Gastrocnemius medialis (tissue), 4 donors: ENCODE data around the gene ROPN1L.

ENCODE experiments used
- CTCF ChIP-seq, 5 experiments: fragments of 450-650 bp in 3 of 5; fragments of 200-600 bp in 2 of 5; sonication (generic) in 2 of 5; IDR thresholded peaks in 4 of 5; conservative IDR thresholded peaks in 1 of 5; 1 replicate in 4 of 5; 2 replicates in 1 of 5; pipeline ENCODE4 v1.5.1; 2016 to 2019; ENCODE audit warnings: antibody characterized with exemption in 5 of 5, mild to moderate bottlenecking in 3 of 5, moderate library complexity in 3 of 5
- POLR2A ChIP-seq, 2 donors: fragments of 450-650 bp; IDR thresholded peaks; one replicate each; pipeline ENCODE4 v1.6.1; 2017; ENCODE audit warnings: antibody characterized with exemption in 2 of 2, mild to moderate bottlenecking in 2 of 2, moderate library complexity in 2 of 2

GRCh38 chr5:10477943-10478342 lies 36.3 kb downstream of the ROPN1L start:
- TF ChIP-seq CTCF (IDR thresholded peaks at IDR 0.05 in 4 of 5, conservative IDR thresholded peaks at IDR 0.05 in 1 of 5) (no peak), POLR2A (IDR thresholded peaks at IDR 0.05) (no peak)
